Measurements from ENCODE around the gene TIMM10B.

- TF ChIP-seq NFRKB (IDR thresholded peaks at IDR 0.05) (no peak), ZNF384 (IDR thresholded peaks at IDR 0.05) (no peak)
Observed at GRCh38 chr11:6504166-6504565, 22.9 kb downstream of the TIMM10B start.
